HK-2 (cell line): ENCODE measurements around the gene GLRA1.
"Not testable (repeated sequence)": the region's sequence is repeated elsewhere in the genome, so short reads cannot be mapped to it uniquely, and the experiment has no call there.

Source experiments
- DNase-seq: peaks from one replicate; pipeline ENCODE4 v3.0.0-alpha.2; 2018; ENCODE audit not compliant: unreplicated experiment

The GLRA1 gene

GRCh38 chr5:151917904-151918303, 6.7 kb downstream of the GLRA1 start:
- DNase-seq, result no peak

GRCh38 chr5:151913425-151913824, 11.2 kb downstream of the GLRA1 start:
- no peak for DNase-seq

DNA sequence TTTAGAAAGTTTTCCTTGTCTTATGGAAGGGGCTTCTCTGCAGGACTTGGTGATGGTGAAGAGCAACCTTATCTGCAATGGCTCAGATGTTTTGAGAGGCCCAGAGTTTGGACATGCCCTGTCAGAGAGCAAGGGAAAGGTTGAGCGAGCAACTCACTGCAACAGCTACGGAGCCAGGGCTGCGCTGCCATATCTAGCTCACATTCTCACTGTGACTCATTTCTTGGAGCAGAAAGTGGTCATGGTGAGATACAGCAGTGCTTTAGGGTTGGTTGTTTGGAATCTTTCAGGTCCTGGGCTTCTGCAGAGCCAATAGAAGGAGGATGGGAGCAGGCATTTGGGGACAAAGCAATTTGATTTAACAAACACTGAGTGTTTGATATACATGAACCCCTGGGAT, 12.3 kb downstream of the GLRA1 start:
- no peak for DNase-seq

DNA sequence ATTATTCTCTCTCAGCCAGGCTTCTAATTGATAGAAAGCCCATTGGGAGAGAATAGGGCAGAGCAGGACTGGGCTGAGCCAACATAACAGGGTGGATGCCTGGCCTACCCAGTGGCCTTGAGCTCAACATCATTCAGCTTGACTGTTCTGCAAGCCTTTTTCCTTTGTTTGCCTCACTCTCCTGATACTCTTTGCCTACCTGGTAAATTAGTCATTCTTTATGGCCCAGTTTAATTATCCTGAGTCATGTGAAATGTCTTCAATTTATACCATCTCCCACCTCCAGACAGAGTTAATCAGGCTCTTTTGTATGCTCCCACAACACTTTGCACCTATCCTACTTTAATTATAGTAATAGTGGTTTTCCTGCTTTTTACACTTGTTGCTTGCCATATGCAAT, 13.6 kb downstream of the GLRA1 start:
- no peak for DNase-seq

DNA sequence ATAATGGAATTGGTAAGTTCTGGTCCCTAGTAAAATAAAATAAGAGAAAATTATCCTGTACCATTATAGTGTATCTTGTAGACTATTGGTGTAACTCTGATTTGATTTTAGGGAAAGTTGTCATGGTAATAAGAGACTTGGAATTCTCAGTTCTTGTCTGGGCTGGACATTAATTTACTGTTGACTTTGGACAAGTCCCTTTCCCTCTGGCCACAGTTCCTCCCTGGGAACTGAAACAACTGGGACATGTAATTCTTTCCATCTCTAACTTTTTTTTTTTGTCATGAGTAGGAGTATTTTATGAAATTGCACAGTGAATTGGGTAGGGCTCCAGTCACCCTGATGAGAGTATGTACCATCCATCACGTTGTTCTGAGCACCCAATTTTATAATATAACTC, 15.0 kb downstream of the GLRA1 start:
- no peak for DNase-seq

DNA sequence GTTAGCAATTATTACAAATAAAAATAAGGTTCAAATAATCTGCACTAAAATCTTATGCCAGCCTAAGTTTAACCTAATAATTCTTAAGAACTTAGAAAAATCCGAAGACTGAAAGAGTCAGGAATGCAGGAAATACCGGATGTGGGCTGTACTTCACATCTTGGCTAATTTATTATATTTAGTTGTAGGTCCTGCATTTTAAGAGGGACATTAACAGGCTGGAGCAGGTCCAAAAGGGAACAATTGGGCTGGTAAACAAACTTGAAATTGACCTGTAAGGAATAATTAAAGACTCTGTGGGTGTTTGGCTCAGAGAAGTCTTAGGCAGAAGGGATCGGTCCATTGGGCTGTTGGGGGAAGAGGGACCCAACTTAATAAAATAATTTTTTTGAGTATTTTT, 18.4 kb downstream of the GLRA1 start:
- DNase-seq, result no peak

DNA sequence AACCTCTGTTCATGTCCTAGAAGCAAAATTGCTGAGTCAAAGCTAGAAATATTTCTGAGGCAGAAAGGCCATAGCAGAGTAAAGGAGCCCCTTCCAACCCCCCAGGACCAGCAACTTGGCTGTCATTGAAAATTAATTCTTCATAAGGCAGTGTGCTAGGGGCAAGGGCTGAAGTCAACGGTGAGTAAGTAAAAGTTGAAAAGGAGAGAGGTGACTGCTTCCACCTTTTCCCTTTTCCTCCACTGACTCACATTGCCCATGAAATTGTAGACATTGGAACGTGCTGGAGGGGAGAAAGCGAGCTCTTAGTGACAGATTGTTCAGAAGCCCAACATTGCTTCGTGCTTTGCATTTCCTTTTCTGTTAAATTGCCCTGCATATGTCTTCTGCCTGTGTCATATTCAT, 19.1 kb downstream of the GLRA1 start:
- no peak for DNase-seq

GRCh38 chr5:151904909-151905308, 19.7 kb downstream of the GLRA1 start:
- DNase-seq, result no peak

- no peak for DNase-seq
Observed at GRCh38 chr5:151904127-151904526, 20.5 kb downstream of the GLRA1 start.

DNA sequence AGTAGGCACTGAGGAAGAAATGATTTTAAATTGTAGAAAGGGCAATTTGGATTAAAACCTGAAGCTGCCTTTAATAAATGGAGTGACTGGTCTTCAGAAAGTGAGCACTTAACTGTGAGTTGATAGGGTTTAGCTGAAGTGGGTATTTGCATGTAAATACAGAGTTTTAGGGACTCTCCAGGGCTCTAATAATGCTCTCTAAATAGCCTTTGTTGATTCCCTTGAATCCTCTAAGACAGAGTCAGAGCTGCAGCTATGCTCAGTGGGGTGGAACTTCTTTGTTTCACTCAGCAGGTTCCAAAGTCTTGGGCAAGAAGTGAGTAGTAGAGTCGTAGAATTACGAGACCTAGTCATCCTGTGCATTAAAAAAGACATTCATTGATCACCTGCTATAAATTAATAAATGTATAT, 21.4 kb downstream of the GLRA1 start:
- no peak for DNase-seq

GRCh38 chr5:151902215-151902614, 22.4 kb downstream of the GLRA1 start:
- no peak for DNase-seq

DNA sequence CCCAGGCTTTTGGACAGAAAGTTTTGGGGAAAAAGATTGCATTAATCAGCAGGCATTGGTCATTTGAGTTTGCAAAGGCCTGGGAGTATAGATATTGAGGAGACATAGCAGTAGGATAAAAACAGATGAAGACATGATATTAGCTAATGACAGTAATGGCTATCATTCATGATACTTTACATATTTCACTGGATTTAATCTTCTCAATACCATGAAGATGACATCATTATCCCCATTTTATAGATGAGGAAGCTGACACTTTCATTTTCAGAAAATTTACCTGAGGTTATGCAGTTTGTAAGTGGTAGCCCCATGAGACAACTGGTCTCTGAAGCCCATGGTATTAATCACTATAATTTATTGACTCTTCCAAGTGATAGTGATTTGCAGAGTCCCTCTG, 23.0 kb downstream of the GLRA1 start:
- DNase-seq, result no peak

DNA sequence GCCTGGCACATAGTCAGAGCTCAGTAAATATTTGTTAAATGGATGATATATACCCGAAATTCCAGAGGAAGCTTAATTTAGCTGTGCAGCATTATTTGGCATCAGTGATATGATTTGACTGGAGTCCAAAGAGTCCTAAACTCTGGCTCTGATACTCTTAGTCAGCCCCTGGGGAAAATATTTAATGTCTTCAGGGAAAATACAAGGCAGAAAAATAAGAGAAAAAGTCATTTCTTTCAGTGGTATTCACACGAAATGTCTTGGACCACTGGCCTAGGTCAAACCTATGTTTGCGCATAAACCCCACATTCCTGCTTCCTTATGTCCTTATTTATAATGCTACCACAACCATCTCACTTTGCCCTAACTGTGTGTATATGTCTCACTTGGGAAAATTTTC, 23.8 kb downstream of the GLRA1 start:
- no peak for DNase-seq

DNA sequence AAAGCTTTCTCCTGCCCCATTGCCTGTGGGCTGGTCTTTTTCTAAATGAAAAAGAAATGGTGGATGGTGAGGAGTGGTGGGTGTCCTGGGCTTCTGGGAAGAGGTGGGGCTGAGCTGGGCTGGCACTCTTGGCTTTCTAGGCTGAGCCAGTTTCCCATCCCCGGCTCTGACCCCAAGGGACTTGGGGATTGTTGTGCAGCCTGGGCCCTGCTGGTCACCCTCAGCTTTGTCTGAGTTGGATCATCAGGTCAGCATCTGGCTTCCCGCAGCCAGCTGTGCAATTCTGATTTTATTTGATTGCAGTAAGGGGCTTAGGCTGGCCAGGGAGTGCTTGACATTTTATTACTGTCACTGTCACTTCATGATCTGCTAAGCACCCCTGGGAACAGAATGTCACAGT, 25.3 kb downstream of the GLRA1 start:
- DNase-seq, result no peak

GRCh38 chr5:151897896-151898295, 26.8 kb downstream of the GLRA1 start:
- no peak for DNase-seq

DNA sequence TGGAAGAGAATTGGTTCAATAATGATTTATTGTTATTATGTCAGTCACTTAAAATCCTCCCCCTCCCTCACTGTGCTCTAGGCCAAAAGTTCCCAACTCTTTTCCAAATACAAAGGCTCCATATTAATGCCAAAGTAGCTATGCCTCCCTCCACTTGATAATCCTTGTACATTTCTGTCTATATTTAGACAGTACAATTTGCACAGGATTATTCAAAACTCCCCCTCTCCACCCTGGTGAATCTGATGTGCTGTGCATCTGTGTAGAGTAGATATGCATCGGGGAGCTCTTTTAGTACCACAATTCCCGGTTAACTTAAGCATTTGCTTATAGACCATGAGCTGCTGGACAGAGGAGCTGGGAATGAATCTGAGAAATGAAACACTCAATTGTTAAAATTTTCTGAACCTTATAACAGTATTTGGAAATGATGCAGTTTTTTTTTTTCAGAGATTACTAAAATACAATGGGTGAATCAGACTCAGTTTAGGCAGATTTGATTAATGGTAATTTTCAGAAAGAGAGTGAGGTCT, 27.6 kb downstream of the GLRA1 start:
- no peak for DNase-seq

GRCh38 chr5:151896031-151896691, 28.5 kb downstream of the GLRA1 start:
- peak; percentile 16 for DNase-seq

GRCh38 chr5:151895660-151896030, 29.0 kb downstream of the GLRA1 start:
- DNase-seq, result no peak

DNA sequence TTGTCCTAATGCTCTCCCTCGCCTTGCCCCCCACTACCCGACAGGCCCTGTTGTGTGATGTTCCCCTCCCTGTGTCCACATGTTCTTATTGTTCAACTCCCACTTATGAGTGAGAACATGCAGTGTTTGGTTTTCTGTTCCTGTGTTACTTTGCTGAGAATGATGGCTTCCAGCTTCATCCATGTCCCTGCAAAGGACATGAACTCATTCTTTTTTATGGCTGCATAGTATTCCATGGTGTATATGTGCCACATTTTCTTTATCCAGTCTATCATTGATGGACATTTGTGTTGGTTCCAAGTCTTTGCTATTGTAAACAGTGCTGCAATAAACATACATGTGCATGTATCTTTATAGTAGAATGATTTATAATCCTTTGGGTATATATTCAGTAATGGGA, 31.2 kb downstream of the GLRA1 start:
- not testable (repeated sequence) for DNase-seq

DNA sequence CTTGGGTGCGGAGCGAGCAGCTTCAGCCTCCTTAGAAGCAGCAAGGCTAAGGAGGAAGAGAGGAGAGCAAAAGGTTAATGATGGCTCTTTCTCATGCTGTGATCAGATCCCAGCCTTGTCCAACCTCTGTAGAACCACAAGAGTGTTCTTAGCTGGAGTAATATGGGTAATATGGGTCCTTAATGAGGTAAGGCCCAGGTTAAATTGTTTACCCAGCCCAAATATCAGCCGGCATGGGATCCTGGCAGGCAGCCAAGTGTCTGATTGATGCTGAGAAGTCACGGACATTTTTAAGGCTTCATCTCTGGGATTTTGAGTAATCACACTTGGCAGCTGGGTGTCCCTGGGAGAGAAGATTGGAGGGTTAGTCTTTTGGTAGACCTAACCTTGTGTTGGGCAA, 32.3 kb downstream of the GLRA1 start:
- DNase-seq, result no peak

GRCh38 chr5:151890299-151890698, 34.4 kb downstream of the GLRA1 start:
- DNase-seq, result no peak

- no peak for DNase-seq
Observed at GRCh38 chr5:151889614-151890013, 35.0 kb downstream of the GLRA1 start.

DNA sequence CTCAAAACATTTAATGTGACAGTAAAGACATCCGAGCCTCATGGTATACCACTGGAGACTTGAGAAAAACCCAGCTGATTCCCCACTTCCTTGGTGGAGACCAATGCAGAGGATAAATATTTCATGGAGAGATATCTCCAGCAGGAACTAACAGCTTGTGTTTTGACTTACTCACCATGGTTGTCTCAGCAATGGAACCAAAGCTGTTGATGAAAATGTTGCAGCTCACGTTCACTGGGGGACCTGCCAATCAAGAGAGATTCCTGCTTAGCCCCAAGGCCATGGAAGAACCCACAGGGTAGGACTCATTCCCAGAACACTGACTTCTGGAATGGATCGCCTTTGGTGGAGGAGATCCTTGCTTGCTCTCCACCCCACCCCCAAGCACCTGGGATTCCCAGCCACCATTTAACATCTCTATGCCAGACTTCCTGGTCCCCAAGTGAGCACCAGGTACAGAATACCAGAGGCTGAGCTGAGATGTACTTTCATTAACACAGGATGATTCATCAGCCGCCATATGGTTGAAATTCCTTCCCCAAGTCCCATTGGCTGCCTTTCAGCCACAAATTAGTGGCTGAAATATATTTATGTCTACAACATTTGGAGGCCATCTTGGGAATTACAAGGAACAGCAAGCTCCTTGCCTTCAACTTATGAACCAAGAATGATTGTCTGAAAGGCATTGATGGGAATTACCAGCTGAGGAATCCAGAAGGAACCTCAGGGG, 37.9 kb downstream of the GLRA1 start:
- no peak for DNase-seq
